ENCODE data around the gene RARG.

Gene RARG

GRCh38 chr12:53244337-53244736 lies 12.3 kb upstream of the RARG start:
- no peak for DNase-seq (ENCODE audit: low spot score)

GRCh38 chr12:53241623-53242412 lies 9.8 kb upstream of the RARG start:
- peak; percentile 55 for DNase-seq (ENCODE audit: low spot score)

- no peak for DNase-seq (ENCODE audit: low spot score)
These were observed 7.7 kb upstream of the RARG start for GRCh38 chr12:53239643-53240258.

- DNase-seq (ENCODE audit: low spot score): no peak
These were observed 4.6 kb upstream of the RARG start for GRCh38 chr12:53236443-53237111.

GRCh38 chr12:53235742-53236442 lies 3.9 kb upstream of the RARG start:
- DNase-seq (ENCODE audit: low spot score): no peak

GRCh38 chr12:53235164-53235563 lies 3.2 kb upstream of the RARG start:
- DNase-seq (ENCODE audit: low spot score): no peak

GRCh38 chr12:53234271-53234914 lies 2.4 kb upstream of the RARG start:
- DNase-seq (ENCODE audit: low spot score): peak; percentile 78

GRCh38 chr12:53233671-53234121 lies 1.7 kb upstream of the RARG start:
- DNase-seq (ENCODE audit: low spot score): no peak

GRCh38 chr12:53232646-53233461 lies 845 bp upstream of the RARG start:
- DNase-seq (ENCODE audit: low spot score): peak; percentile 65

GRCh38 chr12:53231671-53231920 lies 413 bp downstream of the RARG start:
- no peak for DNase-seq (ENCODE audit: low spot score)

- no peak for DNase-seq (ENCODE audit: low spot score)
These were observed 1.7 kb downstream of the RARG start for GRCh38 chr12:53230108-53230845.

GRCh38 chr12:53229454-53229853 lies 2.6 kb downstream of the RARG start:
- no peak for DNase-seq (ENCODE audit: low spot score)

- no peak for DNase-seq (ENCODE audit: low spot score)
These were observed 4.2 kb downstream of the RARG start for GRCh38 chr12:53227836-53228235.

- no peak for DNase-seq (ENCODE audit: low spot score)
These were observed 4.7 kb downstream of the RARG start for GRCh38 chr12:53227341-53227740.

- DNase-seq (ENCODE audit: low spot score): no peak
These were observed 5.2 kb downstream of the RARG start for GRCh38 chr12:53226815-53227214.

GRCh38 chr12:53225635-53226424 lies 6.2 kb downstream of the RARG start:
- no peak for DNase-seq (ENCODE audit: low spot score)

GRCh38 chr12:53224897-53225634 lies 6.9 kb downstream of the RARG start:
- no peak for DNase-seq (ENCODE audit: low spot score)

- peak; percentile 79 for DNase-seq (ENCODE audit: low spot score)
These were observed 7.7 kb downstream of the RARG start for GRCh38 chr12:53224061-53224896.
